SK-MEL-5 (cell line): Measurements from ENCODE around the gene BHLHE23. TPM values are rescaled to one million over a fixed set of nuclear protein-coding genes. Genes with fewer than 3 reads are reported as not detected.
"Not testable (repeated sequence)": the region's sequence is repeated elsewhere in the genome, so short reads cannot be mapped to it uniquely, and the experiment has no call there.

ENCODE experiments used
- DNase-seq: peaks from one replicate; pipeline ENCODE4 v3.0.0-alpha.2; 2016; ENCODE audit warnings: low read depth, low spot score
- in situ Hi-C: cut with HindIII; loops from 2 replicates; pipeline ENCODE4 v1.10.0; 2016; ENCODE audit warnings: low sequenced_read_pairs, high pct_unique_total_duplicates, low pct_unique_long_range_greater_than_20kb
- total RNA-seq: library from RNA; depleted of rRNA; stranded (reverse); fragments of >200 nt; shearing (Covaris generic); gene quantifications from 2 replicates; pipeline ENCODE4 v1.2.3, GENCODE V29; 2014

Gene BHLHE23
- total RNA-seq, 1 experiment from 2014 or later, result not detected

DNA sequence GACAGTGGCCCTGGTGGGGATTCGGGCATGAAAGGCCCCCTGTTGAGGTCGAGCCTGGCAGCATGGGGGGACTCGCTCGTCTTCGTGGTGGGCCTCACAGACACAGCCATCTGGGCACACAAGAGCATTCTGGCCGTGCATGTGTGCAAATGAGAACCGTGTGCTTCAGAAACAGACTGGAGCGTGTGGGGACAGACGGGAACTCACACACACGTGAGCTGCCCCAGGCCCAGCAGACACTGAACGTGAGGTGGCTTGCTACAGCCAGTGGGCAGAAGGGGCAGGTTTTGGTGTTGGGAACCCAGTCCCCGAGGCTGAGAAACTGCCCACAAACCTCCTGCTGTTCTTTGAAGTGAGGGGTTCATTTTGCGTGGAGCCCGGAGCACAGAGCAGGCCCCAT lies 38.6 kb upstream of the BHLHE23 start:
- no peak for DNase-seq
- in situ Hi-C loops, result no loop called here

DNA sequence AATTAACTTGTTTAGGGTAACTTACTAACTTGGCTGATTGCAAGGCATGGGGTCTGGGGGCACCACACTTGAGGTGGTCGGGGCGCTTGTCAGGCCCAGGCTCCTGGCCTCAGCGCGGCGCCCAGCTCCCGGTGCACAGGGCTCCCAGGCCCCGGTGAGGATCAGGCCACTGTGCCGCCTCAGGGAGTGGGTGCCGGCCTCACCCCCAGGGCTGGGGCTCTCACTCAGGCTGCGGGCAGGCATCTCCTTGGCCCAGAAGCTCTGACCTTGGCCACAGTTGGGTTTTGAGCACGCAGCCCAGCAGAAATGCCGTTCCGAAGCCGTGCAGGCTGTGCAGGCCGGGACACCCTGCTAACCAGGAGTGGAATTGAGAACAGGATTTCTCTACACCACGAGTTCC lies 37.8 kb upstream of the BHLHE23 start:
- no peak for DNase-seq
- in situ Hi-C loops, result no loop called here

DNA sequence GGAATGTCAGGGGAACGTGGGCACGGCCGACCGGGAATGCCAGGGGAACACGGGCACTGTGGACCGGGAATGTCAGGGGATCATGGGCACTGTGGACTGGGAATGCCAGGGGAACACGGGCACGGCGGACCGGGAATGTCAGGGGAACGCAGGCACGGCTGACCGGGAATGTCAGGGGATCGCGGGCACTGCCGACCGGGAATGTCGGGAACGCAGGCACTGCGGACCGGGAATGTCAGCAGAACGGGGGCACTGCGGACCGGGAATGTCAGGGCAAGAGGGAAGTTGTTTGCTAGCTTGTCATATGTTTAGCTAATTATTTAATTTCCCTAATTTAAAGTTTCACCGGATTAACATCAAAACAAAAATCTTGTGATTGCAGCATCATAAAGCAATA lies 37.4 kb upstream of the BHLHE23 start:
- in situ Hi-C loops, result no loop called here

DNA sequence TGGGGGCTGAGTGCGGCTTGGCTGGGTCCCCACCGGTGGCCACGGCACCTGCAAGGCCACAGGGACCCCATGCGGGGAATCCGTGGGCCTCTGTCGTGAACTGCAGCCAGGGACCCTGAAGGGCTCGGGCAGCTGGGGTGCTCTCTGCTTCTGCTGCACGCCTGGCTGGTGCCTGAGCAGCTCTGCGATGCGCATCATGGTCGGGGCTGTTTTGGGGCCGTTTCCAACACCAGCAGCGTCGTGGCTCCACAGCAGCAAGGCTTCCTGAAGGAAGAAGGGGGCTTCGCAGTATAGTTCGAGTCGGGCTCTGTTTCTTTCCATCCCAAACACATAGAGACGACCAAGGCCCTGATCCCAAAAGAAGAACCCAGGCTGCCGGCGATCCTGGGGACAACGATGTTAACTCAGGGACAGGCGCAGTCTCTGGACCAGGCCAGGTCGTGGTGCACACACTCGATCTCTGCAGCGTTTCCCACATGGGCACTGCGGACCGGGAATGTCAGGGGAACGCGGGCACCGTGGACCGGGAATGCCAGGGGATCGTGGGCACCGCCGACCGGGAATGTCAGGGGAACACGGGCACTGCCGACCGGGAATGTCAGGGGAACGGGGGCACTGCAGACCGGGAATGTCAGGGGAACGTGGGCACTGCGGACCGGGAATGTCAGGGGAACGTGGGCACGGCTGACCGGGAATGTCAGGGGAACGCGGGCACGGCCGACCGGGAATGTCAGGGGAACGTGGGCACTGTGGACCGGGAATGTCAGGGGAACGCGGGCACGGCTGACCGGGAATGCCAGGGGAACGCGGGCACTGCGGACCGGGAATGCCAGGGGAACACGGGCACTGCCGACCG lies 36.8 kb upstream of the BHLHE23 start:
- in situ Hi-C loops, result no loop called here
- no peak for DNase-seq

More for the DNA sequence above, 37.4 kb upstream of the BHLHE23 start:
- no peak for DNase-seq

DNA sequence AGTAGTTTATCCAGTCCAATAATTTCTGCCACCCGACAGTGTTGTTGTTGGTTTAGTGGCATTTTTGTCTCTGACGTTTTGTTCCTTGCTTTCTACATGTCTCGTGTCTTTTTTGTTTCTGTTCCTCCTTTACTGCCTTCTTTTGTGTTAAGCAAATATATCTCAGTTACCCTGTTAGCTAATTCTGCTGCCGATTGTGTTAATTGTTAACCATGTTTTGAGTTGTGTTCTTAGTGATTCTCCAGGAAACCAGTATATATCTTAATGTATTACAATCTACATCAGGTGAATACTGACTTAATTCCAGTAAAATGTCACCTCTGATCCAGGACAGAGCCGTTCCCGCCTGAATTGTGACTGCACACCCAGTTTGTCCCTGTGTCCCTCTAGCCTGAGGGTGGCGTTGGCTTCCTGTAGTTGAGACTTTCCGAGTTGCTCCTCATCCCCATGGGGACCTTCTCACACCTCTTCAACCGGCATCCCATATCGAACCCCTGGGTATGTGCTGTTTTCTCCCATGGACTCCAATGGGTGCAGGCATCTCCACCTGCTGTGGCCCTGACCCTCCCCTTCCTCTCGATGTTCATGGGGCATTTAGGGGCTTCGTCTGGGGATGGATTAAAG lies 35.8 kb upstream of the BHLHE23 start:
- no peak for DNase-seq
- in situ Hi-C loops, result no loop called here

DNA sequence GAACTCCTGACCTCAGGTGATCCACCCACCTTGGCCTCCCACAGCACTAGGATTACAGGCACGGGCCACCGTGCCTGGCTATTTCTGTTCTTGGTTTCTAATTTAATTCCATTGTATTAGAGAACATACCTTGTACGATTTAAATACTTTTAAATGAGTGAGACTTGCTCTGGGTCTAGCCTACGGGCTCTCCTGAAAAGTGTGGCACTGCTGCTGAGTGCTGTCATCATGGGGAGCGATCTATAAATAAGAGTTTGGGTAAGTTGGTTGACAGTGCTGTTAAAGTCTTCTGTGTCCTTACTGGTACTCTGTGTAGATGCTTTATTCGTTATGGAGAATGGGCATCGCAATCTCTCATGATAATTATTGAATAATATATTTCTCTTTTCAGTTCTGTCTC lies 35.0 kb upstream of the BHLHE23 start:
- in situ Hi-C loops, result no loop called here
- no peak for DNase-seq

DNA sequence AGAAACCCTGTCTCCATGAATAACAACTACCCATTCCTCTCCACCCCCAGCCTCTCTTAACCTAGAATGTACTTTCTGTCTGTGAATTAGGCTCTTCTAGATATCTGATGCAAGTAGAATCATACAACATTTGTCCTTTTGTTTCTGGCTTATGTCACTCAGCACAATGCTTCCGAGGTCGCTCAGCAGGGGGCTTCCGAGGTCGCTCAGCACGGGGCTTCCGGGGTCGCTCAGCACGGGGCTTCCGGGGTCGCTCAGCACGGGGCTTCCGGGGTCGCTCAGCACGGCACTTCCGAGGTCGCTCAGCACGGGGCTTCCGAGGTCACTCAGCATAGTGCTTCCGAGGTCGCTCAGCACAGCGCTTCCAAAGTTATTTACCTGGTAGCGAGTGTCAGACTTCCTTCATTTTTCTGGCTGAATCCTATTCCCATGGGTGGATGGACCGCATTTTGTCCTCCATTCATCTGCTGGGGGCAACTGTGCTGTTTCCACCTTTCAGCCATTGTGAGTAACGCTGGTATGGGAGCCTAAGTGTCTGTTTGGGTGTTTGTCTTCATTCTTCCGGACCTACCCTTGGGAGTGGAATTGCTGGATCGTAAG lies 31.0 kb upstream of the BHLHE23 start:
- in situ Hi-C loops, result no loop called here
- DNase-seq, result no peak

DNA sequence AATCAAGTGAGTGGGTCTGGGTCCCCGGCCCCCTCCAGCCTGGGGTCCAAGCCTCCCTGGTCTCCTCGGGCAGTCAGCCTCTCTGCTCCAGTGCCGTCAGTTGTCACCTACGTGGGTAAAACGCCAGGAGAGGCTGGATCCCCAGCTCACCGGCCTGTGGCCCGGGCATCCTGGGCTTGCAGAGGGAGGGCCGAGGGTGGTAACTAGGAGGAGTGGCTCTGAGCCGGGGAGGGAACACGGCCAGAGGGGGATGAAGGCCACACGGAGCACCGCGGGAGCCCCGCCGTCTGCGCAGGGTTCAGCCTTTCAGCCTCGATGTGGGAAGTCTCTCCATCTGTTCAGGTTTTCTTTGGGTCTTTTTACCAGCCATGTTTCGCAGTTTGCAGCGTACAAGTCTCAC lies 29.5 kb upstream of the BHLHE23 start:
- no peak for DNase-seq
- in situ Hi-C loops, result no loop called here

DNA sequence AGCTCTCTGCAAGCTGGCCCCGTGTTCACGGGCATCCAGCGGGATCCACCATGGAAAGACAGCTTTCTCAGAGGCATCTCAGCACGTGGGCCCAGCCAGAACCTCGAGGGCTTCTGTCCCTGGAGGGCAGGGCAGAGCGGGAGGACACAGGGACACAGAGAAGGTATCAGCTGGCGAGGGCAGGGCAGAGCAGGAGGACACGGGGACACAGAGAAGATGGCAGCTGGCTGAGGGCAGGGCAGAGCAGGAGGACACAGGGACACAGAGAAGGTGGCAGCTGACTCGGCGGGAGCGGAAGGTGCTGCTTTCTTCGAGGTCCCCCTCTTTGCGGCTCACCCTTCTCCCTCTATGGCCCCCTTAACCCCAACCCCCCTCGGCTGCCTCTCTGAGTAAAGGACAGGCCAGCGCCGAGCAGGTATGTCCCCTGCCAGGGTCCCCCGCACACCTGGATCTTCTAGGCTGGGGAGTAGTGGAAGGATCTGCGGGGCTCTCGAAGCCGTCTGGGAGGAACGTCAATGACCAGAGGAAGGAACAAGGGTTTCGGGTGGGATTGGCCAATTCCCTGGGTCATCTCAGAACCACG lies 28.9 kb upstream of the BHLHE23 start:
- in situ Hi-C loops, result no loop called here
- DNase-seq, result no peak

DNA sequence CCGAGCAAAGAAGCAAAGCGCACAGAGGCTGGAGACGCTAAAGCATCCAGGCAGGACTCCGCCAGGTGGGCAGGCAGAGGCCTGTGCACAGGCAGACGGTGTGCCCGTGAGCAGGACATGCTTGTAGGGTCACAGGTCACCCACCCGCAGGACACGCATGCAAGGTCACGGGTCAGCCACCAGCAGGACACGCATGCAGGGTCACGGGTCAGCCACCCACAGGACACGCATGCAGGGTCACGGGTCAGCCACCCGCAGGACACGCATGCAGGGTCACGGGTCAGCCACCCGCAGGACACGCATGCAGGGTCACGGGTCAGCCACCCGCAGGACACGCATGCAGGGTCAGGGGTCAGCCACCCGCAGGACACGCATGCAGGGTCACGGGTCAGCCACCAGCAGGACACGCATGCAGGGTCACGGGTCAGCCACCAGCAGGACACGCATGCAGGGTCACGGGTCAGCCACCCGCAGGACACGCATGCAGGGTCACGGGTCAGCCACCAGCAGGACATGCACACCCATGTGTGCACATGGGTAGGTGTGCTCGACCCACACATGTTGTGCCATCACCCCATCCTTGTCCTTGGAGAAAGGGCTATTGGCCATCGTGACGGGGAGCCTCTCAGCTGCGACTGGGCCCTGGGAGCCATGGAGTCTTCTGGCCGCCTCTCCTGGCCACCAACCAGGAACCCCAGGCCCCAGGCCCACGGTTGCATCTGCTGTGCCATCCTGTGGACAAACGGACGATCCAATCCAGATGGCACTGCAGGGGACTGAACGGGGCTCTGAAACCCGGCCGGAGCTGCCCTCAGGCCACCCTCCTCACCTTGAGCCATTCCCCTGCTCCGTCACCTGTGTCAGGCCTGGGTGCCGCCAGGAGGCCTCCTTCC lies 28.2 kb upstream of the BHLHE23 start:
- in situ Hi-C loops, result not testable (repeated sequence)

DNA sequence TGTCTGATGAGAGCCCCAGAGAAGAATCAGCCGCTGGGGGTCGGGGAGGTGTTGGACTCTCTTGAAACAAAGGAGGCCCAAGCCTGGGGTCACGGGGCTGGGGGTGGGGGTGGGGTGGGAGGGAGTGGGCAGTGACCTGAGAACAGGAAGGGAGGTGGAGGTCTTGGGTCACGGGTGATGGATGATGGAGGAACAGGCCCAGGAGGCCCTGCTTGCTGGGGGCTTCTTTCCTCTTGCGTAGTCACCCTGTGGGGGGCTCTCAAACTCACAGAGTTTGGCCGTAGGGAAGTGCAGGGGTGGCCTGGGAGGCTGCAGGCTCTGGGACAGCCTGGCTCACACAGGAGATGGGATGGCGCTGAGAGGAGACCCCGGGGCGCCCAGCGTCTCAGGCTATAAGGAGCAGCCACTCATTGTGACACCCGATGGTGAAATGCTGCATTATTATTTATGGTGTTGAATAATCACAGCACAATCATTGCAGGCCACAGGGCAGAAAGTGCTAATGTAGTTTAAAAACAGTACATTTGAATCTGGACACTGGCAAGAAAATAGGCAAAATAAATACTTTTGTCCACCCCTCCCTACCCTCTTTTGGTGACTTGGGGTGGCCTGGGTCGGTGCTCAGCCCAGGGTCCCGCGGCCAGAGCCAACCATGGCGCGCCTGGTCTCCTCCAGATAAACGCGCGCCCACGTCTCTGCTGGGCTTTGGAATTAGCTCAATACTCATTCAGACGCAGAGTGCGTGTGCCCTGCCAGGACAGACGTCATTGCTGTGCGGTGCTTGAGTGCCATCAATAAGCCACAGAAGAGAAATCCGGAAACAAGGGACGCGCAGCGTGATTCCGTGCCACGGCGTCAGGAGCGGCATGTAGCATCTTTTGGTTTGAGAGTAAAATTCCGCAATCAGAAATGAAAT lies 27.3 kb upstream of the BHLHE23 start:
- in situ Hi-C loops, result no loop called here
- no peak for DNase-seq

More for the DNA sequence above, 28.2 kb upstream of the BHLHE23 start:
- not testable (repeated sequence) for DNase-seq

DNA sequence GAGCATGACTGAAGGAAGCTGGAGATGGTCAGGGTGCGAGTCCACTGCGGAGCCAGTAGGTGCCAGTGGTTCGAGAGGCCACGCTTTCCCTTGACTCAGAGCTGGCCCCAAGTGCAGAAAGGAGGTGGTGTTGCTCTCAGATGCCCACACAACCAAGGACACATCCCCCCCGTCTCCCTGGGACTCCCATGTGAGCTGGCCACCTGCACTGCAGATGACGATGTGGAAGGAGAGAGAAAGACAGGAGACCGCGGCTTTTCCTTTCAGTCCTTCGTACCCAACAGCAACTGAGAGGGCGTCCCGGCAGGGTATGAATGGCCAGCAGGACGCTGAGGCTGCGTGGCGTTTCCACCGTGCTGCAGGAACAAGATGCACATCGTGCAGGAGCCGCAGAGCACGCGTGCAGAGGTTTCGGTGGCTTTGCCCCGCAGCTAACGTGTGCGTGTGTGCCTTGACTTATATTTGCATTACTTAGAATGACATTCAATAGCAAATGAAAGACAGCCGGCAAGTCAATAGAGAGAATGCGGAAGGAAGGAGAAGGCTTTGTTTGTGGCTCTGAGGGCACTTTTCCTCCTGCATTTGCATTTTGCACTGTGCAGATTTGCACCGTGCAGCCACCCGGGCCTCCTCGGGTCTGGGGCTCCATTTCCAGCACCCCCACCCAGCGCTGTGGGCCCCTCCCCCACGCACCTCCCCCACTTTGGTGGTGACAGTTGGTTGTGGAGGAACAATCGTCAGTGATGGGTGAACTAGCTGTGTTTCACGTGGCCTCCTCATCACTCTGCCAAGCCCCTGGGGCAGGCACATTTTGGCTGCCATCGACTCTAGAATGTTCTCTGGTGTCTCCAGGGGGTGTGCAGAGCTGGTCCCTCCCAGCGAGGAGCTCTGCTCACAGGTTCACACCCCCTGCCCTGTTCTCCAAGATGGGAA lies 26.4 kb upstream of the BHLHE23 start:
- no peak for DNase-seq
- in situ Hi-C loops, result no loop called here

DNA sequence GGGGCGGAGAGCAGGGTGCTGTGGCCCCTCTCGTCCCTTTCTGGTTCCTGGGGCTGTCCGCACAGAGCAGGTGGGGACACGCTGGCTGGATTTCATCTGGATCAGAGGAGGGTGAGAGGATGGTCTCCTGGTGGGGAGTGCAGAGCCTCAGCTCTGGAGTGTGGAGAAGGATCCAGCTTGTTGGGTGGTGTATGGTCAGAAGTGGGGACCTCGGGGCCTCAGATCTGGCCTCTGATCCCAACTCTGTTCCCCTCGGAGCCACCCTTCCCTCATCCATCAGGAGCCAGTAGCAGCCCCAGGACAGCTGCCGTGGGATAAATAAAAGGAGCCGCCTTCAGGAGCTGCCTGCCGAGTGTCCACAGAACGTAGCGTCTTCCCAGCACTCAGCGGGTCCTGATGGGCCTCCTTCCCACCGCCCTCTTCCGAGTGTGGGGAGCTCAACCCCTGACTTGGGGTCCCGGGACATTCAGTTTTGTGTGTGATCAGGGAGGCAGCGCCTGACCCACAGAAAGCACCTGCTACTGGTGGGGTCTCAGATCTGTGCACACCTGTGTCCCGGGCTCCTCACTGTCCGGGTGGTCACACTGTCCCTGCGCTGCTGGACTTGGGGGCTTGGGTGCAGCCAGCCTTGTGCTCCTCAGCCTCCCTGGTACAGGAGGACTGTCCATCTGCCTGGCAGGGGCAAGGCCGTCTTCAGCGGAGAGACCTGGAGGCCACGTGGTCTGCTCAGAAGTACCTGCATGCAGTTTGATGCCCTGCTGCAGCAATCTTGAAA lies 25.4 kb upstream of the BHLHE23 start:
- in situ Hi-C loops, result no loop called here
- DNase-seq, result no peak

DNA sequence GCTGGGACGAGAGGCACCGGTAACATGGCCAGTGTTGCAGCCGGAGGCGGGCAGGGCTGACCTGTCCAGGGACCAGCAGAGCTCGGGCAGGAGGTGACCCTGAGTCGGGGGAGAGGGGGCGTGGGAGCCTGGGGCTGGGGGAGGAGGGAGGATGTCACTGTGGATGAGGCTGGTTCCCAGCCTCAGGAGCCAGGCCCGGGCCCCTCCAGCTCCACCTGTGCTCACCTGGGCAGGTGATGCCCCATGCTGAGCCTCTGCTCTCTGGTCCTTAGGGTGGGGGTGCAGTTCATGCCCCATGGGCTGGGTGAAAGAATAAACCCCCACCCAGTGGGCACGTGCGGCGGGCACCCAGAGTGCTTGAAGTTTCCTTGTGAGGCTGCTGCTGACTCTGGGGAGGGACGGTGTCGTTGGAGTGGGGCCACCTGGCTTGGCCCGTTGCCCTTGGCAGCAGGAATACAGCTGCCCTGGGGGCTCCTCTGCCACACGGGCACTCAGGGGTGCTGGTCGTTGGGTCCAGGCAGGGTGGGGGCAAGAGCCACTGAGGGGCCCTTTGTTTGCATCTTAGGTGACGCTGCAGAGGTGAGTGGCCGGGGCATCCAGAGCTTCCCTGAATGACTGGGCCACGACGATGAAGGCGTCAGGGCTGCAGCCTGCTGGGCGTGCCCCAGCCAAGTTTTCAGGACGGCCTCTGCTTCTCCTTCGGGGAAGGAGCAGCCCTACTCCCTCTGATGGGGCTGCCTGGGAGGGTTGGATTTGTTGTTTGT lies 24.7 kb upstream of the BHLHE23 start:
- no peak for DNase-seq
- in situ Hi-C loops, result no loop called here
